CD4-positive, alpha-beta T cell treated with Interleukin-10 for 1 hour (primary cell): ENCODE data around the gene AACS.
"Not testable (repeated sequence)": the region's sequence is repeated elsewhere in the genome, so short reads cannot be mapped to it uniquely, and the experiment has no call there.

ENCODE experiments used
- DNase-seq: peaks from one replicate; pipeline ENCODE4 v3.0.0-alpha.2; 2020

AACS gene

DNA sequence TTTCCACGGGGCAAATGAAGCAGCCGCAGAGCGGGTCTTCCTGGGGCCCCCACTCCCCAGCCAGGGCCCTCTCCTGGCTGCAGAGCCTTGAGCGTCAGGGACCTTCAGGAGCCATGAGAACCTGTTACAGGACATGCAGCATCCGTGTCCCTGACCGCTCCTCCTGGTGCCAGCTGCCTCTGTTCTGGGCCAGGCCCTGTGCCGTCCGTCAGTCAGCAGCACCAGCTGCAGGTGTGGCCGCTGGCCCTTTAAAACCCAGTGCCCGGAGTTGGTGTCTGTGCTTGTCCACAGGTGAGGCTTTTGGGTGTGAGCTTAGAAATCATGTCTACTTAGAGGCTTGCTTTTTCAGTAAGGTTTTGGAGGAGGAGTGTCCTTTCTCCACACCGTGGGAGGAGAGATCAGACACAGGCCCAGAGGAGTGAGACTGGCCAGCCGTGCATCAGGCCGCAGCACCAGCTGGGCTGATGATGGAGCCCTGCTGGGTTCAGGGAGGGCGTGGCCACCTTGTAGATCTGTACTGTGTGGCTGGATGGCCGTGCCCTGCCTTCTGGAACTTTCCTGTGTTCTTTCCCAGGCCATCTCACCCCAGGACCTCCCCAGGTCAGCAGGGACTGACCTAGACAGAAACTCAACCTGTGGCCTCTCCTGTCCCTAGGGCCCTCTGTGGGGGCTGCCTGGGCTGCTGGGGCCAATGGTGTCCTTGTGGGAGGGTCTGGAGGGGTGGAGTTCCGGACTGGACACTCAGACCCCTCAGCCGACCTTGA, 27.1 kb downstream of the AACS start:
- no peak for DNase-seq

- DNase-seq: no peak
Observed at GRCh38 chr12:125092872-125093680, 27.8 kb downstream of the AACS start.

DNA sequence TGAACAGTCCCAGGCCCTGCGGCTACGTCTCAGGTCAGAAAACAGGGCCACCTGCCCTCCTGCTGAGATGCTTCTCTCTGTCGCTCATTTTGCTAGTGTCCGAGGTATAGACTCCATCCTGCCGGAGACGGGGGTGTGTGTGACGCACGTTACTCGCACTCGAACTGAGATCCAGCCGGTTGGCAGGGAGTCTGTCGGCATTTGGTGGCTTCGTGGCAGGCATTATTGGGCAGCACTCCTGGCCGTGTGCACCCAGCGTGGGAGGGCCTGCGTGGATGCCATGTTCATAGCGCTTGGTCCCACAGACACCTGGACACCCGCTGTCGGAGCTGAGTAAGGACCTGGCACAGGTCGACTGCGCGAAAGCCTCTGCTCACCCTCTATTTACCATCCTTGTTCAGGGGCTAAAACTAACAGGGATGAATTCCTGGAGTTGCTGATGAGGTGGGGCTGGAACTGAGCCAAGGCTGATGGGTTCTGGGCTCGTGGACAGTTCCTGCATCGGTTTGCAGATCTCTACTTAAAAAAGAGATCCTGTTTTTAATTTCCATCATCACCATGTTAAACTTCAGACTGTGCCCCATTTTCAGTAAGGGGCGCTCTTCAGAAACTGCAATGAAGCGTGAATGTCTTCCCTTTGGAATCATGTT, 28.6 kb downstream of the AACS start:
- no peak for DNase-seq

GRCh38 chr12:125096894-125097293, 31.7 kb downstream of the AACS start:
- no peak for DNase-seq

DNA sequence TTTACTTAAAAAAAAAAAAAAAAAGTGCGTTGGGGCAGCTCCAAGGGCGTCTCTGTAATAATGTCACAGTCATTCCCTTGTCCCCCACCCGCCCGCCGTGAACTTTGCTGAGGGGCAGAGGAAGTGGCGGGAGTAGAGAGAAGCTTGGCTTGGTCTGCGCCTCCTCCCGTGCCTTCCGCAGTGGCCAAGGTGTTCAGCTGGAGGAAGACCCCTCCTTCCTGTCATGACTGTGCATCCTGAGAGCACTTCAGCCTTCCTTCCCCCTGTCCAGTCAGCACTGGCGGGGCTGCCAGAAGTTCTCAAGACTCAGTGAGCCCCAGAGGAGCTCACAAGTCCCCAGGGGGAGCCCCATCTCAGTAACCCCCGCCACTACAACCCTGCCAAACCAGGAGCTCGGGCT, 32.2 kb downstream of the AACS start:
- no peak for DNase-seq

DNA sequence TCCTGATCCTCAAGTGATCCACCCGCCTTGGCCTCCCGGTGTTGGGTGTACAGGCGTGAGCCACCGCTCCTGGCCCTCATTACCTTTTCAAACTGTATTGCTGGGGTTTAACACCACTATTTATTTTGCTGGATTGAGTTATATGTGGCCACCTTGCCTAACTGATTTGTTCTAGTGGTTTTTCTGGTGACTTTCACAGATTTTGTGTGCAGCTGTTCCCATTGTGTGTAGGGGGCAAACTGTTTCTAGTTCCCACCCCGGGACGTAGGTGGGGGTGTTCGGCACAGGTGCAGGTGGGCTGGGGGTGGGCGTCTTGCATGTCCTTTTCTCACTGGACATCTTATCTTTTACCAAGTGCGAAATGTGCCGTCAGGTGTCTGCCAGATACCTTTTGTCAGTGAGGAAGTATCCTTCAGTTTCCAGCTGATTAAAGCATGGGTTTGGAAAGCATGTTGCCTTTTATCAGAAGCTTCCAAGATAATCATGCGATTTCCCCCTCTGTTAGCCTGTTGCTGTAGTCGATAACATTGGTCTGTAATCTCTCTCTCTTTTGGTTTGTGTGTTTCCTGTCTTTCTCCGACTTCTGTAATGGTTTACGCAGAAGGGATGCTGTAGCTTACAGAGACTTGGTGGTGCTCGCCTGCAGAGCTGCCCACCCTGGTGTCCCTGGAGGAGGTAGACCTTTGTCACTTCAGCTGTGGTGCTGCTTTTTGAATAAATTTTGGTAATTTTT, 33.6 kb downstream of the AACS start:
- DNase-seq: no peak

DNA sequence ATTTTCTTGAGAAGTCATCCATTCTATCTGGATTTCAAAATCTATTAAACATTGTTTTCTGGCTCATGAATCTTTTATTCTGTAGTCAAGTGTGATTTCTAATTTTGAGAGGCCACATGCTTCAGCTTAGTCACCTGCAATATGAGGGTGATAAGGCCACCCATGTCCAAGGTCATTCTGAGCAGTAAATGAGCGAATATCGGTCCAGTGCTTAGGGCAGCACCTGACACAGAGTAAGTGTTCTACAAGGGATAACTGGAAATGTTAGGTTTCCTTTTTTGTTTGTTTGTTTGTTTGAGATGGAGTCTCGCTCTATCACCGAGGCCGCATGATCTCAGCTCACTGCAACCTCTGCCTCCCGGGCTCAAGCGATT, 34.2 kb downstream of the AACS start:
- DNase-seq: no peak

GRCh38 chr12:125100551-125101434, 35.6 kb downstream of the AACS start:
- no peak for DNase-seq

DNA sequence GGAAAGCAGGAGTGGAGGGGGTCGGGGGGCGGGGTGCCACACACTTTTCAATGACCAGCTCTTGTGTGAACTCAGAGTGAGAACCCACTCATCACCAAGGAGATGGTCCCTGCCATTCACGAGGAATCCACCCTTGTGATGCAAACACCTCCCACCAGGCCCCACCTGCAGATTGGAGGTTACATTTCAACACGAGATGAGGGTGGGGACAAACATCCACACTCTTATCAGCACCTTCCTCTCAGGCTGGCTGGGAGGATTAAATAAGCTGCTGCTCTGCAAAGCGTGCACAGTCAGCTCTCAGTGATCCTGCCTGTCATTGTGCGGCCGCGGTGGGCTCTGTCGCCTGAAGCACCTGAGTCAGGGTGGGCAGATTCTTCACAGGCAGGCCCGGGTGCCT, 39.7 kb downstream of the AACS start:
- no peak for DNase-seq

GRCh38 chr12:125105600-125105999, 40.4 kb downstream of the AACS start:
- DNase-seq: no peak

- DNase-seq: no peak
Observed at GRCh38 chr12:125110641-125111360, 45.6 kb downstream of the AACS start.

DNA sequence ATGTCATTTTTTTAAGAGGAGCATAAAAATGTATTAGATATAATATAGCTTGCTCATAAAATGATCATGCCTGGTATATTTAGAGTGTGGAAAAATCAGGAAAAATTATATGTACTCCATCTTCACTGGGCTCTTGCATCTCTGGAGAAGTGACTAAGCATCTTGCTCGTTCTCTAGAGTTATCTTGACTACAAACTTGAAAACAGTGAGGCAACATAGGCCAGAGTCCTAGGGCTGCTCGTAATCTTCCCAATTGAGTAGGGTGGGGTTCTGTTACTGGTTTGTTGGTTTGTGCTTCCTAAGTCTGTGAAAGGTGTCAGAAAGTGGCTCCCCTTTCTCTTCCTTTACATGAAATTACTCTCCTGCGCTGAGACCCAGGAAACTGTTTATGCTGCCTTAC, 46.2 kb downstream of the AACS start:
- DNase-seq: no peak

- not testable (repeated sequence) for DNase-seq
Observed at GRCh38 chr12:125112614-125113013, 47.4 kb downstream of the AACS start.

DNA sequence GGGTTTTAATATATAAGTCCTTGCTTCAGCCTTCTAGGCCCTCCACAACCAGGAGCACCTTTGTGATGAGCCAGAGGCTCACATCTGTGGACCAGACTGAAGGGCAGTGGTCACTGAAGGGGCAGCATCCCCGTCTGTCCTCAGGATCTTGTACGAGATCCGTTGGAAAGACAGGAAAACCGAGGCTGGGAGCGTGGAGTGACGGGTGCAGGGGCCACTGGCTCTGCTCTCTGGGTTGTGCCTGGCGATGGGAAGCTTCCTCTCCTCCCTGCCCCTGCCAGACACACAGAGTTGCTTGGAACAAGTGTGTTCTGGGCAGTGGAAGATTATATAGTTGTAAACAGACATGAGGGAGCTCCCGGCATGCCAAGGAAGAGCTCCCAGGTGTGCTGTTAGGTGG, 48.0 kb downstream of the AACS start:
- DNase-seq: no peak

- DNase-seq: no peak
Observed at GRCh38 chr12:125113789-125114188, 48.6 kb downstream of the AACS start.

DNA sequence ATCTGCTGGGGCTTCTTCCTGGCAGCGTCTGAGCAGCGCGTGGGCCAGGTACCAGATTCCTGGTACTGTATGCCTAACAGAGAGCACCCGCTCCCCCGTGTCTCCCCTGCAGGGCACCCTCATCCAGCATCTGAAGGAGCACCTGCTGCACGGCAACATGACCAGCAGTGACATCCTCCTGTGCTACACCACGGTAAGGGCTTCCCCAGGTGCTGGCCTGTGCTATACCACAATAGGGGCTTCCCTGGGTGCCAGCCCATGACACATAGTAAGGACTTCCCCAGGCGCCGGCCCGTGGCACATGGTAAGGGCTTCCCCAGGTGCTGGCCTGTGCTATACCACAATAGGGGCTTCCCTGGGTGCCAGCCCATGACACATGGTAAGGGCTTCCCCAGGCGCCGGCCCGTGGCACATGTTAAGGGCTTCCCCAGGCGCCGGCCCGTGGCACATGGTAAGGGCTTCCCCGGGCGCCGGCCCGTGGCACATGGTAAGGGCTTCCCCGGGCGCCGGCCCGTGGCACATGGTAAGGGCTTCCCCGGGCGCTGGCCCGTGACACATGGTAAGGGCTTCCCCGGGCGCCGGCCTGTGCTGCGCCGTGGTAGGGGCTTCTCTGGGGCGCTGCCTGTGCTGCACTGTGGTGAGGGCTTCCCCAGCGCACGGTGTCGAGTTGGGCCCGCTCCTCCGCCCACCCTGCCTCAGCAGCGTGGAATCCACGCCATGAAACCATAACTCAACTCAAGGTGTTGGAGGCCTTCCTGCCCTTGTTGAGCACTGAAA, 49.3 kb downstream of the AACS start:
- DNase-seq: no peak

DNA sequence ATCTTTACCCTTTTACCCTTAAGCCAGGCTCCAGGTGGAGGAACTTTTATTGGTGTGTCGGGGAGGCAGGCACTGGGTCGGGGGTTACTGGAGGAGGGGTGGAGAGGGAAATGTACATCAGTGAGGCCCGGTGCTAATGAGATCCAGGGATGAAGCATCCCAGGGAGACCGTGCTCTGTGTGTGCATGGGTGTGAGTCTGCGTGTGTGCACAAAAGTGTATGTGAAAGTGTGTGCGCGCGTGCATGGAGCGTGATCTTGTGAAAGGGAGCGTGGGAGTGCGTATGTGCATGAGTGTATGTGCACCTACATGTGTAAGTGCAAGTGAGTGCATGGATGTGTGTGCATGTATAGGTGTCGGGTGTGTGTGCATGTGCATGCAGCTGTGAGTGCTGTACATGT, 55.3 kb downstream of the AACS start:
- DNase-seq: no peak

DNA sequence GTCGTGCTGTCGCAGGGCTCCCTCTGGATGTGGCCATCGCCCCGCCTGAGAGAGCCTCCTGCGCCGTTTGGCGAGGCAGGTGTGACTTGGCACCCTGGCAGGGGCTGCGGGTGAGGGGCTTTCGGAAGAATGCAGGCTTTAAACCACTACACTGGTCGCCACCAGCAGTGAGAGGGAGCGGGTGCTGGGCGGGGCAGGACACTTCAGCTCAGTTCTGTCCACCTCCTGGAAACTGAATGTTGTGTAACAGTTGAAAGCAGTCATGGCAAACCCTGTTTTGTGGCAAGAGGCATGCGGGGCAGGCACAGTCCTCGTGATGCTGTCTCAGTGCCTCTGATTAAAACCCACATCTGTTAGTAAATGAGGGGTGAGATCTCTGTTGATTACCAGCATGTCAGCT, 55.9 kb downstream of the AACS start:
- DNase-seq: no peak

DNA sequence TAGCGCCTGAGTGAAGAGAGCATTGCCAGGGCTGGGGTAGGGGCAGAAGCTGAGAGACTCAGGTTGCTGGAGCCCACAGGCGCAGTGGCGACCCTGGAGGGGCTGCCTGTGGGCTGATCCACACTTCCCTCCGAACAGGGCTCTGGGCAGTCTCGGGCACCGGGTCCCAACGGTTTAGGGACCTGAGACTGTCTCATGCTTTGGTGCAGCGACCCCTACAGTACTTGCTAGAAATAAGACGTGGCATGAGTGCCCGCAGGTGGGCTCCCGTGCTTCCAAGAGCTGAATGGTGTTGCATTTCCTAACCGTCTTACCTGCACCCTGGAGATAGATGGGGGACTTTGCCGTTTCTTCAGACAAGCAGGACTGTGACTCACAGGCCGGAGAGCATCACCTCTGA, 57.4 kb downstream of the AACS start:
- no peak for DNase-seq

- DNase-seq: no peak
Observed at GRCh38 chr12:125124320-125124966, 59.2 kb downstream of the AACS start.
